Psoas muscle (tissue), 8 donors: Measurements from ENCODE around the gene SIL1. TPM values are rescaled to one million over a fixed set of nuclear protein-coding genes. Genes with fewer than 3 reads are reported as not detected.

Source experiments
- ATAC-seq, 4 donors: fragments of 200-7000 bp; cut with Tn5 transposase; one replicate each; pipeline ENCODE4 v1.9.1; 2020; ENCODE audit warnings: moderate library complexity in 3 of 4, mild to moderate bottlenecking in 2 of 4
- DNase-seq, 2 donors: peaks; one replicate each; pipeline ENCODE4 v3.0.0-alpha.2; 2020
- H3K27ac ChIP-seq: fragments of 200-600 bp; one replicate; pipeline ENCODE4 v1.8.0; 2022
- H3K27me3 ChIP-seq, 3 donors: fragments of 200-600 bp in 1 of 3; one replicate each; pipeline versions ENCODE4 v1.6.1 to v1.8.0; 2013 to 2022; ENCODE audit warnings: low read length in 2 of 3, mild to moderate bottlenecking in 2 of 3, moderate library complexity in 1 of 3; ENCODE audit not compliant: insufficient read depth in 3 of 3
- H3K36me3 ChIP-seq, 2 donors: fragments of 200-600 bp in 1 of 2; one replicate each; pipeline versions ENCODE4 v1.6.1 to v1.8.0; 2013 to 2022; ENCODE audit warnings: low read depth in 1 of 2, mild to moderate bottlenecking in 1 of 2, moderate library complexity in 1 of 2; ENCODE audit not compliant: insufficient read depth in 1 of 2
- H3K4me1 ChIP-seq: fragments of 200-600 bp; one replicate; pipeline ENCODE4 v1.8.0; 2022
- H3K4me3 ChIP-seq: fragments of 200-600 bp; one replicate; pipeline ENCODE4 v1.8.0; 2022; ENCODE audit warnings: mild to moderate bottlenecking
- H3K9me3 ChIP-seq: fragments of 200-600 bp; one replicate; pipeline ENCODE4 v1.8.0; 2022
- WGBS, 3 donors: extraction: QIAGEN DNeasy Blood & Tissue Kit; methylation state at CpG; one replicate each; pipeline versions ENCODE4 v1.1.6 to v1.1.7; 2013; 5-methylcytosine and 5-hydroxymethylcytosine counted together
- intact Hi-C, 2 donors: fragments of 100-400 bp; cut with DNase I; formaldehyde crosslinking; loops; one replicate each; pipeline versions ENCODE4 v1.11.0 to v1.14.2; 2022
- polyA plus RNA-seq, 3 donors: library from polyadenylated mRNA; stranded (reverse); fragments of 200-250 nt; gene quantifications; one replicate each; pipeline ENCODE4 v1.2.3, GENCODE V29; 2013
- total RNA-seq, 4 donors: library from RNA; stranded (reverse); fragmentation: NEBNext Ultra II Directional in 2 of 4; extraction: Animal tissue kit (Norgen Biotek cat#: 25700) in 2 of 4; gene quantifications; one replicate each; pipeline versions ENCODE4 v1.2.1 to v1.2.4, GENCODE V29; 2021 to 2023
- TF ChIP-seq, protein P1 (sequence below): fragments of 200-600 bp; IDR thresholded peaks from one replicate; pipeline ENCODE4 v1.8.0; 2022; ENCODE audit warnings: antibody characterized with exemption
- donor health status: healthy with polysubstance abuse.
- donor health status: DM: no; HTN: no; CAD: no; lungs with moderate emphysema.
- donor health status: Bipolar disorder and iron deficiency.
- donor health status: healthy.
- donor health status: DM: yes; HTN: yes; CAD: no.
- donor health status: DM: no; HTN: no; CAD: no.
- donor health status: DM: no; HTN: no; CAD: no.
- donor health status: DM: yes; HTN: yes; CAD: no.

SIL1 gene
- total and polyA plus RNA-seq, 7 donors = 27.1 to 52.9 (median 41.0) TPM

DNA sequence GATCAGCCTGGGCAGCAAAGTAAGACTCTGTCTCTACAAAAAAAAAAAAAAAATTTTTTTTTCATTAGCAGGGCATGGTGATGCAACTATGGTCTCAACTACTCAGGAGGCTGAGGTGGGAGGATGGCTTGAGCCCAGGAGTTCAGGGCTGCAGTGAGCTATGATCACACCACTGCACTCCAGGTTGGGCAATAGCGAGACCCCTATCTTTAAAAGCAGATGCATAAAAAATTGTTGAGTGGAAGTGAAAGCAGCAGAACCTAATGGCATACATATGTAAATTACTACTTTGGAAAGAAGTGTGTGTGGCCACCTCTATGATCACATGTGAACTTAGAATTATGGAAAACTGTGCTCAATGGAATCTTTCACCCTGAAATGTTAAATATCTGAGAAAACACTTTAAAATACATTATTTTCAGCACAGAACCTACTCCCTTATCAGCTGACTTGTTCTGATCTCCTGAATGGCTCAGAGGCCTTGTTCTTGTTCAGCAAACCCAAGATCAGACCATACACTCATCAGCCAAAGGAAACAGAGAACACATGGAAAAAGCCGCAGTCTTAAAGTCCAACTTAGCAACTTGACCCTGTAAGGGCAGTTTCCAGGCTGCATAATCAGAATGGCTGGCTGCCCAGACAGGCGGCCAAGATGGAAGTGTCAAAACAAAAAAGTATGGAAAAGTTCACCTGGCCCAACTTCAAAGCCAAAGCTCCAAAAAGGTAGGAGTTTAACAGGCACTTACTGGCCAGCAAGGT lies 56.5 kb downstream of the SIL1 start:
- intact Hi-C loops = loop anchor here (5.0 kb wide), 2 partner anchors 39 to 49 kb away; no protein-coding TSS in a partner anchor
- 33 to 39% (median 34%) methylated on average over 3 of the region's 3 CpGs for WGBS, 3 donors
- H3K27ac ChIP-seq = peak overlapping the region; percentile 82
- no peaks in the 10 kb centered on the region for H3K27me3 ChIP-seq
- TF ChIP-seq, protein P1, sequence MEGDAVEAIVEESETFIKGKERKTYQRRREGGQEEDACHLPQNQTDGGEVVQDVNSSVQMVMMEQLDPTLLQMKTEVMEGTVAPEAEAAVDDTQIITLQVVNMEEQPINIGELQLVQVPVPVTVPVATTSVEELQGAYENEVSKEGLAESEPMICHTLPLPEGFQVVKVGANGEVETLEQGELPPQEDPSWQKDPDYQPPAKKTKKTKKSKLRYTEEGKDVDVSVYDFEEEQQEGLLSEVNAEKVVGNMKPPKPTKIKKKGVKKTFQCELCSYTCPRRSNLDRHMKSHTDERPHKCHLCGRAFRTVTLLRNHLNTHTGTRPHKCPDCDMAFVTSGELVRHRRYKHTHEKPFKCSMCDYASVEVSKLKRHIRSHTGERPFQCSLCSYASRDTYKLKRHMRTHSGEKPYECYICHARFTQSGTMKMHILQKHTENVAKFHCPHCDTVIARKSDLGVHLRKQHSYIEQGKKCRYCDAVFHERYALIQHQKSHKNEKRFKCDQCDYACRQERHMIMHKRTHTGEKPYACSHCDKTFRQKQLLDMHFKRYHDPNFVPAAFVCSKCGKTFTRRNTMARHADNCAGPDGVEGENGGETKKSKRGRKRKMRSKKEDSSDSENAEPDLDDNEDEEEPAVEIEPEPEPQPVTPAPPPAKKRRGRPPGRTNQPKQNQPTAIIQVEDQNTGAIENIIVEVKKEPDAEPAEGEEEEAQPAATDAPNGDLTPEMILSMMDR = no peak
- ATAC-seq (peak in 3 of 4 donors; percentile 22 to 49 (median 31)), DNase-seq (peak in 1 of 2 donors; percentile 37)
- no peaks in the 10 kb centered on the region for H3K36me3 ChIP-seq
- H3K4me3 ChIP-seq = no peak overlapping the region
- peaks cover 51% of the 10 kb centered on the region for H3K4me1 ChIP-seq
- H3K9me3 ChIP-seq = no peaks in the 10 kb centered on the region

DNA sequence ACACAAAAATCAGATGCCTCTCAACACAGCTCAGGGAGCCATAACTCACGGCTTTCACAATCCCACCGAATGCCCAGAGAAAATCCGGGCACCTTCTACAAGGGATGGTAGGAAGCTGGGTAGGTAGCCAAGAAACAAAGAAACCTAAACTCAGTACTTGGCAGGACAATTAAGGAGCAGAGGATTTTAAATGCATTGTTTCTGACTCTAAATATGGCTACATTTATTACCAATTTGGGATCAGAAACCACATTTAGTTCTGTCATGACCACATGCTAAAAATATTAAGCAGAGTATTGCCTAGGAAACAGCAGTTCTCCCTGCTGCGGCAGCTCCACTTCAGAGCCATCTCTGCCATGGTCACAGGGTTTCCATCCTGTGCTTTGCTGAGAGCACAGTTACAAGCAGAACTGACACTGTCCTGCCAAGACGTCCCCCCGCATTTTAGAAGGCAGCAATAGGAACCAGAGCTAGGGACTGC lies 57.5 kb downstream of the SIL1 start:
- Histone ChIP-seq H3K27me3 (no peaks in the 10 kb centered on the region), H3K27ac (peak overlapping the region; percentile 82), H3K4me1 (peaks cover 50% of the 10 kb centered on the region), H3K9me3 (no peaks in the 10 kb centered on the region), H3K4me3 (no peak overlapping the region), H3K36me3 (no peaks in the 10 kb centered on the region)
- DNase-seq (no peak), ATAC-seq (peak in 1 of 4 donors; percentile 24)
- intact Hi-C loops = loop anchor here (5.0 kb wide), 2 partner anchors 38 to 48 kb away; no protein-coding TSS in a partner anchor
- 10 to 22% (median 12%) methylated on average over 6 of the region's 6 CpGs for WGBS, 3 donors
- TF ChIP-seq, protein P1 = no peak

DNA sequence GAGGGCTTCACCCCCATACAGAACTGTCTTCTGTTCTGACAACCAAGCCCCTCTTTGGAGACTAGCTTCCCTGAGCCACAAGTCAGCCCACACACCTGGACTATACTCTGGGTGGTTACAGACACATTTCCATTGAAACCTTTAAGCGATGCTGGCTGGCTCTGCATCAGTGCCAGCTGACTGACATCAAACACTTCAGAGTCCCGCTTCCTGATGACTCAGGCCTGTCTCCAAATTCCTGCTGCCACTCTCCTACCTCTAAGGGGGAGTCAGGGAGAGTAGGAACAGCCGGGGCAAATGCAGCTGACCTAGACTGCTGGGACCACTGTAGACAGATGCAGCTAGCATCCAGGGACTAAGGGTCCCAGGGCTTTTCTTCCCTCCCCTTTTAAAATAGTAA lies 59.4 kb downstream of the SIL1 start:
- intact Hi-C loops = loop anchor here (5.0 to 10.0 kb wide), 2 partner anchors 43 to 56 kb away; partner anchors contain the start of gene SIL1 (in 1 of the 2)
- no peaks in the 10 kb centered on the region for H3K27me3 ChIP-seq
- H3K36me3 ChIP-seq = no peaks in the 10 kb centered on the region
- WGBS, 3 donors = 17 to 28% (median 27%) methylated on average over 3 of the region's 3 CpGs
- peaks cover 50% of the 10 kb centered on the region for H3K4me1 ChIP-seq
- H3K27ac ChIP-seq = peak overlapping the region; percentile 82
- peak; percentile 26 to 75 for DNase-seq
- H3K9me3 ChIP-seq = no peaks in the 10 kb centered on the region
- ATAC-seq = peak; percentile 89 to 92 (median 90)
- TF ChIP-seq, protein P1 = no peak
- H3K4me3 ChIP-seq = no peak overlapping the region

DNA sequence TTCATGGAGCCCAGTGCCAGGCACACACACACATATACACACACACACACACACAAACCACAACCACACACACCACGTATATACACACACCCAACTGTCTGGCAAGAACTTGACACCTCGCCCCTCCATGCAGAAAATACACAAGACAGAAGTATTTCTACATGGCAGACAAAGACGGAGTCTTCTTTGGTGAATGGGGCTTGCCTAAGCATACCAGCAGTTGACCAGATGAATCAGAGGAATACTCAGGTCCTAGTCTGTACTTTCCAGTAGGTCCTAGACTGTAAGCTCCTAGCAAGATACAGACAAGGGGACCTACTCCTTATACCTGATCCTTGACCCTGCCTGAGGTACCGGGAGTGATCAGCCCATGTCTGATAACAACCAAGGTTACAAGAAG lies 60.1 kb downstream of the SIL1 start:
- WGBS, 3 donors = 49 to 72% (median 49%) methylated on average over 4 of the region's 4 CpGs
- ATAC-seq = peak; percentile 39 to 56 (median 48)
- intact Hi-C loops = loop anchor here (5.0 to 10.0 kb wide), 2 partner anchors 44 to 57 kb away; partner anchors contain the start of gene SIL1 (in 1 of the 2)

More for the DNA sequence above, 60.1 kb downstream of the SIL1 start:
- DNase-seq = no peak
- Histone ChIP-seq H3K36me3 (no peaks in the 10 kb centered on the region), H3K27me3 (no peaks in the 10 kb centered on the region), H3K27ac (peak overlapping the region; percentile 82), H3K4me1 (peaks cover 50% of the 10 kb centered on the region), H3K4me3 (no peak overlapping the region), H3K9me3 (no peaks in the 10 kb centered on the region)
- TF ChIP-seq, protein P1 = no peak
